ENCODE data around the gene BRSK2.

GRCh38 chr11:1348796-1349326, 40.9 kb upstream of the BRSK2 start:
- TF ChIP-seq SP1 (IDR thresholded peaks at IDR 0.05) (no peak), FOXM1 (IDR thresholded peaks at IDR 0.05; ENCODE audit: borderline replicate concordance) (no peak), TARDBP (IDR thresholded peaks at IDR 0.05) (no peak), LEF1 (IDR thresholded peaks at IDR 0.05; ENCODE audit: borderline replicate concordance) (no peak), BHLHE40 (IDR thresholded peaks at IDR 0.05; ENCODE audit: borderline replicate concordance) (no peak), ARNT (IDR thresholded peaks at IDR 0.05) (no peak), ZNF384 (IDR thresholded peaks at IDR 0.05) (no peak), ELF4 (IDR thresholded peaks at IDR 0.05) (no peak), L3MBTL2 (conservative IDR thresholded peaks at IDR 0.05) (no peak)
